ENCODE data around the gene TPM4. TPM values are rescaled to one million over a fixed set of nuclear protein-coding genes. Genes with fewer than 3 reads are reported as not detected.

The TPM4 gene
- total and polyA plus RNA-seq, 2 experiments from 2014 or later = 223 to 288 TPM

GRCh38 chr19:16098416-16098768 lies 22.1 kb downstream of the TPM4 start:
- Histone ChIP-seq H3F3A (replicated peaks; ENCODE audit: low read depth) (0 out of 2 replicates have a peak, but pooled peaks cover 3% of the 10 kb centered on the region), H3K9me2 (ENCODE audit: insufficient read depth) (no peaks in the 10 kb centered on the region), H4K20me1 (replicated peaks; ENCODE audit: insufficient read depth) (0 out of 2 replicates have a peak, but pooled peaks cover 10% of the 10 kb centered on the region), H3K4me1 (ENCODE audit: insufficient read depth) (no peaks in the 10 kb centered on the region), H2AFZ (no peak overlapping the region), H3K36me3 (ENCODE audit: insufficient read depth) (peaks cover 68% of the 10 kb centered on the region), H3K4me3 (no peak overlapping the region), H3K4me2 (no peak overlapping the region), H3K79me2 (replicated peaks; ENCODE audit: insufficient read depth) (0 out of 2 replicates have a peak, but pooled peaks cover 4% of the 10 kb centered on the region), H3K27me3 (ENCODE audit: insufficient read depth) (no peaks in the 10 kb centered on the region), H3K27ac (ENCODE audit: low read depth) (no peak overlapping the region; the same call in 1 of the 2 replicates)
- Mint-ChIP-seq H3K4me3 (no peak overlapping the region), H3K9me3 (no peaks in the 10 kb centered on the region), H3K27ac (no peak overlapping the region; the same call in 1 of the 2 replicates), H3K4me1 (no peaks in the 10 kb centered on the region), H3K36me3 (ENCODE audit: low read depth) (peaks cover 94% of the 10 kb centered on the region), H3K27me3 (ENCODE audit: insufficient read depth, low read depth, poor library complexity) (peaks cover 4% of the 10 kb centered on the region)
- DNase-seq (ENCODE audit: low spot score) = no peak
- no peak for ATAC-seq
- TF ChIP-seq NANOG (IDR thresholded peaks at IDR 0.05; ENCODE audit: borderline replicate concordance) (no peak), POLR2AphosphoS5 (IDR thresholded peaks at IDR 0.05; ENCODE audit: low read depth) (no peak), JUNB (IDR thresholded peaks at IDR 0.05; ENCODE audit: unreplicated experiment) (no peak), ETS1 (IDR thresholded peaks at IDR 0.05) (no peak), ZNF114 (CRISPR knock-in tag; IDR thresholded peaks at IDR 0.05) (no peak), ZNF462 (CRISPR knock-in tag; IDR thresholded peaks at IDR 0.05) (no peak), EZH2phosphoT487 (IDR thresholded peaks at IDR 0.05; ENCODE audit: unreplicated experiment) (no peak), EZH2 (IDR thresholded peaks at IDR 0.05; ENCODE audit: low read depth, unreplicated experiment) (no peak), ZNF331 (CRISPR knock-in tag; IDR thresholded peaks at IDR 0.05; ENCODE audit: low read depth) (no peak), STAT1 (IDR thresholded peaks at IDR 0.05; ENCODE audit: unreplicated experiment) (no peak), REST (IDR thresholded peaks at IDR 0.05; ENCODE audit: unreplicated experiment) (no peak), CTCF (conservative IDR thresholded peaks at IDR 0.05; ENCODE audit: low read depth in 2 of 2) (no peak), CREB1 (CRISPR knock-in tag; IDR thresholded peaks at IDR 0.05; ENCODE audit: low read depth) (no peak)
